OCI-LY7 (cell line): ENCODE results near the gene ZNF337.

Source experiments
- CTCF ChIP-seq: fragments of 200-600 bp; sonication (generic); conservative IDR thresholded peaks from 2 replicates; pipeline ENCODE4 v1.5.1; 2014; ENCODE audit warnings: mild to moderate bottlenecking, antibody characterized with exemption, low read length, moderate library complexity, mixed read lengths
- EZH2phosphoT487 ChIP-seq: fragments of 200-600 bp; sonication (generic); IDR thresholded peaks from 2 replicates; pipeline ENCODE4 v1.6.1; 2018; ENCODE audit warnings: low read depth, borderline replicate concordance, mild to moderate bottlenecking, mixed run types, antibody characterized with exemption, low read length, moderate library complexity, mixed read lengths

- TF ChIP-seq CTCF (no peak), EZH2phosphoT487 (no peak)
Measured at GRCh38 chr20:25624500-25624939, 72.1 kb downstream of the ZNF337 start.
